ENCODE data around the gene MCFD2.

MCFD2 gene

GRCh38 chr2:46915281-46915810, at the start of gene MCFD2:
Gene MCFD2 (minus strand): TSS chr2:46915806. CDS start chr2:46909171, 6,635 bp downstream.
- DNase-seq, result no peak

- DNase-seq, result no peak
Observed at GRCh38 chr2:46964835-46965560, 49.4 kb upstream of the MCFD2 start.

- DNase-seq, result no peak
Observed at GRCh38 chr2:46963941-46964673, 48.5 kb upstream of the MCFD2 start.

DNA sequence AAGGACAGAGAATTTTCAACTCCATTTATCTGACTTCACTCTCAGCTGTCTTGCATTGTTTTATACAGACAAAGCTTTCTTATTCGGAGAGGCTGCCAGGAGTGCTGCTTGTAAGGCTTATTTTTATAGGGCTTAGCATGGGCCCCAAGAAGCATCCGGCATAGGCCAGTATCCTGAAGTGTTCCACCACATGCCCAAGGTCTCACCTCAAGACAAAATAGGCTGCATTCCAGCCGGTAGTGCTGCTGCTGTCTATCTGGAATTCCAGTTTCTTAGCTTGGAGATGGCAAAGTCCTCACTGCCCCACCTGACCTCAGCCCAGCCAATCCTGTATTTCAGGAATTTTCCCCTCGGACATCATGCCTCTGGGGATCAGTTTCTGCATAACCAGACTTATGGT, 47.6 kb upstream of the MCFD2 start:
- no peak for DNase-seq

DNA sequence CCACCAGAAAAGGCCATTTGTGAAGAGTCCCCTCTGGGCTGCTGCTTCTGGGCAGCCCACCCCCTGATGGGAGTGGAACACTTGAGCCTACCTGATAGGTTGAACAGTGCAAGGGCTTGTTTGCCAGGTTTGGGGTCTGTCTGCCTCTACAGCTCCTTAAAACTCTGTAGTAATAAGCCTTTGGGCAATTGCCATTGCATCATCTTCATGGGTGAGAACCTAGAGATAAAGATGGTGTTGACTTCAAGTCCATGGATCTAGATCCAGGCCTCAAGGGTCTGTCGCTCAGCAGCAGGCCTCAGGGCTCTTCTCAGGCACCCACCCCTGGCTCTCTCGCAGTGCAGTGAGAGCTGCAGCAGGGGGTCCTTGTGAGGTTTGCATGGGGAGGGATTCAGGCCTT, 47.1 kb upstream of the MCFD2 start:
- DNase-seq, result no peak

DNA sequence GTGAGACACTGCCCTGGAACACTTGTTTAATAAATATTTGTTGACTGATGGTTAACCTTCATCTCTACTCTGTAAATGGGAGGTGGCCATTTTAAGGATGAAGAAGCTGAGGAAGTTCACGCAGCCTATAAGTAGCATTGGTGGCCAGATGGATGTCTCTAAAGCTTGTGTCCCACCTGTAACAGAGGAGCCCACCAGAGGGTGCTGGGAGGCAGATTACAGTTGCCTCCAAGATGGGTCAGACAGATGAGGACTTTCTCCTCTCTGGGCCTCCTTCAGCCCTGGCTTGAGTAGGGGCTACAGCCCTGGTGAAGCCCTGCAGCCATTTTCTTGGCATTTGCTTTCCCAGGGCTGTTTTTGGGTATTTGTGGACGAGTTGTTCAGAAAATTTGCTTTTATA, 45.0 kb upstream of the MCFD2 start:
- no peak for DNase-seq

GRCh38 chr2:46958431-46959017, 42.9 kb upstream of the MCFD2 start:
- DNase-seq, result no peak

DNA sequence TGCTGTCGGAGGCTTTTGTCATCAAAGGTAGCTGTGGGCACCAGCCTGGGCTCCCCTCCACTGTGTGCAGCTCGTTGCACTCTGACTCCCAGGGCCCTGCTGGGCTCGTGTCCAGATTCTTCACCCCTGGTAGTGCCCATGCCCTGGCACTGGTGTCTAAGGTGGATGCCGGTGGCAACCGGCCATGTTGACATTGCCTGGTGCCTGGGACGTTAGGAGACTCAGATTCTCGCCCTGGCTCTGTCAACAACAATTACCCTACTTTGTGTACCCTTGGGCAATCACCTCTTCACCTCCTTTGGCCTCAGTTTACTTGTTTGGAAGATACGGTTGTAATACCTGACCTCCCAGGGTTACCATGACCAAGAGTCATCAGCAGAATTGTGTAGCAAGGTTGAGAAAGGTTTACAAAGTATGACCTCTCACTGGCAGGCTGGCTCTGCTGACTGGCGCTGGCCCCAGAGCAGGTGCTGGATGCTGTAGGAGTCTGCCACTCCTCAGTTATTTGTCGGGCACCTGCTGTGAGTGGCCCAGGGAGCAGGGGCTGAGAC, 41.5 kb upstream of the MCFD2 start:
- DNase-seq, result no peak

DNA sequence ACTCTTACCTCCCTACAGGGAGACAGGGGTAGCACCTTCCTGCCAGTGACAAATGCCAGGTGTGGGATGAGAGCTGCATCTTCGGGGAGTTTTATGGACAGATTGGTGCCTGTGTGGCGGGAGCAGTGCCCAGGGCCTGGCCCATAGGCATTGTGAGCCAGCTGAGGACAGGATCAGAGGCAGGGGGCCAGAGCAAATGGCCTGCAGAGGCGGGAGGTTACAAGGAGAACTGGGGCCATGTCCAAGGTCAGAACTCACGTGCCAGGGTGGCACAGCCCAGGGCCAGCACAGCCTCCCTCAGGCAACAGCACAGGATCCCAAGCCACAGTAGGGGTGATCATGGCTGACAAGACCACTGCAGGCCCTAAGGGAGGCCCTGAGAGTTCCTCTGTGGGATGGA, 40.2 kb upstream of the MCFD2 start:
- DNase-seq, result no peak

GRCh38 chr2:46954951-46955571, 39.5 kb upstream of the MCFD2 start:
- DNase-seq, result no peak

GRCh38 chr2:46952171-46952570, 36.6 kb upstream of the MCFD2 start:
- DNase-seq, result no peak

- DNase-seq, result no peak
Observed at GRCh38 chr2:46951290-46952064, 35.9 kb upstream of the MCFD2 start.

DNA sequence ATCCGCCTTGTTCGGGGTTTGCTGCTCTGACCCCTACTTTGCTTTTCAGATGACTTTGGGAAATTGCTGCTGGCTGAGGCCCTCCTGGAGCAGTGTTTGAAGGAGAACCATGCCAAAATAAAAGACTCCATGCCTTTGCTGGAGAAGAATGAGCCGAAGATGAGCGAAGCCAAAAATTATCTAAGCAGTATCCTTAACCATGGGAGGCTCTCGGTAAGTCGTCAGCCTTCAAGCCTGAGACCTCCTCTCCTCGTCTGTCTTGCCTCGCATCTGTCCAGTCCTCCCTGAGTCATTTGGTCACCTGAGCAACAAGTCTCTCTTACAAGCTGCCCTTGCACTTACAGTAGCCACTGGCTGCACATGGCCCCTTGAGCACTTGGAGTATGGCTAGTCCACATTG, 34.7 kb upstream of the MCFD2 start:
- no peak for DNase-seq

DNA sequence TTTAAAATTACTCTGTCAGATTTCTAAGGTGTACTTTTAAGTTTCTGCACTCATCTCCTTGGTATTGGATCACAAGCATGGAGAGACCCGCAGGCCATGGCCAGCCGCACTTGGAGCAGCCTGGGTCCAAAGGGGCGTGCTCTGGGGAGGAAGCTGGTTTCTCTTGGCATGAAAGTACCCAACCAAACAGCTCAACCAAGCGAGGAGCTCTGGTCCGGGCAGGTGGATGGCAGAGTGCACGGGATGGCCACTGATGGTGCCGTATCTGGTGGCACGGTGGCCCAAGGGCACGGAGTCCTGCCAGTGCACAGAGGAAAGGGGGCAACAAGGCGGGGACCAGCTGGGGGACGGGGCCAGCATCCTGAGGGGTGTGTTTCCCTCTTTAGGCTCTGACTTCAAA, 32.2 kb upstream of the MCFD2 start:
- no peak for DNase-seq

- DNase-seq, result no peak
Observed at GRCh38 chr2:46945671-46946070, 30.1 kb upstream of the MCFD2 start.

DNA sequence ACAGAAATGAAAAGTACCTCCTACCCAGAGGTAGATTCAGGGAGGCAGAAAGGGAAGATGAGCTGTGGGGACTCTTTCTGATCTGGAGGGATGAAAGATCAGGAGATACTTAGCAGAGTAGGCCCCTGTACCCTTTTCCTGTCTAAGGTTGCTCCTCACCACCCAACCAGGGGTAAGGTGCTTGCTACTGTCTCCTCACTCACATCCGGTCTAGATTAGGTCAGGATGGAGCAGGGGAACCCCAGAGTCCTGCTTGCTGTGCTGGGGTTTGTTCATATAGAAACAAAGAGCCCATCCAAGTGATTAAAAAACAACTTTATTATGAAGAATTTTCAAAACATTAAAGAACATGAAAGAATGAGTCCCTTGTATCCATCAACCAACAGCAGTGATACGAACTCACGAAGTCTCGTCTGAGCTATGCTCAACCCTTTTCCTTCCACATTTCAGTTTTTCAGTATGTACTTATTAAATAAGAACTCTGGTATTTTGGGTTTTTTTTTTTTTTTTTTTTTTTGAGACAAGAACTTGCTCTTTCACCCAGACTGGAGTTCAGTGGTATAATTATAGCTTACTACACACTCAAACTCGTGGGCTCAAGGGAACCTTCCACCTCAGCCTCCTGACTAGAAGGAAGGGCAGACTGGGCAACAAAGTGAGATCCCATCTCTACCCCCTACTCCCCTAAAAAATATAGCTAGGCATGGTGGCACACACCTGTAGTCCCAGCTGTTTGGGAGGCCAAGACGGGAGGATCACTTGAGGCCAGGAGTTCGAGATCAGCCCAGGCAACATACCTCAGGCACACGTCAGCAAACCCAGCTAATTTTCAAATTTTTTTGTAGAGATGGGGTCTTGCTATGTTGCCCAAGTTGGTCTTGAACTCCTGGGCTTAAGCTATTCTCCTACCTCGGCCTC, 28.5 kb upstream of the MCFD2 start:
- DNase-seq, result peak; percentile 87

- peak; percentile 17 for DNase-seq
Observed at GRCh38 chr2:46942891-46943626, 27.5 kb upstream of the MCFD2 start.

DNA sequence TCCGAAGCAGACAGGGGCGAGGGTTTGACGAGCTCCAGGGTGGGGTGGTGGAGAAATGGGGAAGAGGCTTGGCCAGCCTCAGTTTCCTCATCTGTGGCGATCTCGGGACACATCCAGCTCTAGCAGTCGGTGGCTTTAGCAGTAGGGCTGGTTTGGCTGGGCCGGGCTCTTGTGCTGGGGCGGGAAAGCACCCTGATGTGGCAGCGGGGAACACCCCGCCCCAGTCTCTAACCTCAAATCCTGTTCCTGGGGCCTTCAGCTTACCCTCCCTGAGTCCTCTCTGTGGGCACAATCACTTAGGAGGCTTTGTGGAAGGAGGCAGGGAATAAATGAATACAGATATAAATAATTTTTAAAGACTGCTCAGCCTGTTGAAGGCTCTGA, 26.5 kb upstream of the MCFD2 start:
- DNase-seq, result peak; percentile 87

GRCh38 chr2:46939626-46940359, 24.2 kb upstream of the MCFD2 start:
- no peak for DNase-seq

GRCh38 chr2:46937471-46937901, 21.9 kb upstream of the MCFD2 start:
- DNase-seq, result peak; percentile 39
